IPS-20b (cell line): ENCODE results near the gene ALKBH8.
"Not testable (repeated sequence)": the region's sequence is repeated elsewhere in the genome, so short reads cannot be mapped to it uniquely, and the experiment has no call there.

ENCODE experiments used
- H3K27ac ChIP-seq: one replicate; pipeline ENCODE4 v1.5.1; 2013; ENCODE audit warnings: low read length
- H3K27me3 ChIP-seq: 2 replicates; pipeline ENCODE4 v1.6.1; 2013; ENCODE audit warnings: mild to moderate bottlenecking, low read length, inconsistent platforms; ENCODE audit not compliant: insufficient read depth
- H3K36me3 ChIP-seq: 2 replicates; pipeline ENCODE4 v1.6.1; 2013; ENCODE audit warnings: low read depth, mild to moderate bottlenecking, inconsistent platforms, low read length, moderate library complexity; ENCODE audit not compliant: insufficient read depth
- H3K4me1 ChIP-seq: 2 replicates; pipeline ENCODE4 v1.6.1; 2013; ENCODE audit warnings: mild to moderate bottlenecking, control low read depth, inconsistent platforms, low read length, moderate library complexity; ENCODE audit not compliant: insufficient read depth
- H3K4me3 ChIP-seq: 2 replicates; pipeline ENCODE4 v1.5.1; 2013; ENCODE audit warnings: mild to moderate bottlenecking, low read length, inconsistent platforms
- H3K9ac ChIP-seq: 2 replicates; pipeline ENCODE4 v1.6.1; 2013; ENCODE audit warnings: low read depth, mild to moderate bottlenecking, inconsistent platforms, low read length, moderate library complexity
- H3K9me3 ChIP-seq: 2 replicates; pipeline ENCODE4 v1.6.1; 2013; ENCODE audit warnings: mild to moderate bottlenecking, low read depth, low read length, inconsistent platforms; ENCODE audit not compliant: insufficient read depth

ALKBH8 gene

DNA sequence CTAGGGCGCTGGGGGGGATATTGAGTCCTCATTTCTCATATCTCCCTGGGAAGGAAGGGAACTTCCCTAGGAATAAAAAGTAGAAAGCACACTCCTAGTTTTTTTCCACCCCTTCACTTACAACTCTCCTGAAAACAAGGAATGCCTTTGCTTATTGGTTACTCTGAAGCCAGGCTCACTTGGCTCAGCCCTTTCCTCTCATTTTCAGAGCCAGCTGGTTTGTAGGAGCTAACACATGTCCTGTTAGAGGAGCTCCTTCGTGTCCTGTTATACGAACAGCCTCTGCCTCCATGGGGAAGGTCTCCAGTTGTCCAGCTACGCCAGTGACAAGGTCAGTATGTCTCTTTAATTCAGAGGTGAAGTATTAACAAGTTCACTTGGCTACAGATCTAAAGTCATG lies 17.6 kb downstream of the ALKBH8 start:
- H3K4me1 ChIP-seq, result no peaks in the 10 kb centered on the region
- H3K9ac ChIP-seq, result no peak overlapping the region
- H3K36me3 ChIP-seq, result peaks cover 39% of the 10 kb centered on the region; the same call in 1 of the 2 replicates
- no peak overlapping the region for H3K27ac ChIP-seq
- no peak overlapping the region for H3K4me3 ChIP-seq
- H3K9me3 ChIP-seq, result no peaks in the 10 kb centered on the region
- no peaks in the 10 kb centered on the region for H3K27me3 ChIP-seq

DNA sequence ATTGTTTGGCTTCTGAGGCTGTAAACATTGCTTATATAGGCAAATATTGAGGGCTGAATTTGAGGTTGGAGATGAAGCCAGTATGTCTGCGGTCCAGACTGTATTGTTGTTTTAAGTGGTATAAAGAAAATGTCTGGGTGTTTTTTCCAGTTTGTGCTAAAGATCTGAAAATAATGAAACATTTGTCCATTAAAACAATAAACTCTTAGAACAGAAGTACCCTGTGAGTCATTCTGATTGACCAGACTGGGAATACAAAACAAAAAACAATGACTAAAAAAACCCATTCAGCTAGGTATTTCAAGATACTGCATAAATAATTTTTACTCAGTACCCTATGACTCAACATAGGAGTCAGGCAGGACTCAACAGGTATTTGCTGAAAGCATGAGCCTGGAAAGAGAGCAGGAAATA lies 20.4 kb downstream of the ALKBH8 start:
- H3K9me3 ChIP-seq, result no peaks in the 10 kb centered on the region
- H3K4me1 ChIP-seq, result no peaks in the 10 kb centered on the region
- no peak overlapping the region for H3K9ac ChIP-seq
- no peaks in the 10 kb centered on the region for H3K27me3 ChIP-seq
- H3K4me3 ChIP-seq, result no peak overlapping the region
- no peak overlapping the region for H3K27ac ChIP-seq
- peaks cover 18% of the 10 kb centered on the region; the same call in 1 of the 2 replicates for H3K36me3 ChIP-seq

DNA sequence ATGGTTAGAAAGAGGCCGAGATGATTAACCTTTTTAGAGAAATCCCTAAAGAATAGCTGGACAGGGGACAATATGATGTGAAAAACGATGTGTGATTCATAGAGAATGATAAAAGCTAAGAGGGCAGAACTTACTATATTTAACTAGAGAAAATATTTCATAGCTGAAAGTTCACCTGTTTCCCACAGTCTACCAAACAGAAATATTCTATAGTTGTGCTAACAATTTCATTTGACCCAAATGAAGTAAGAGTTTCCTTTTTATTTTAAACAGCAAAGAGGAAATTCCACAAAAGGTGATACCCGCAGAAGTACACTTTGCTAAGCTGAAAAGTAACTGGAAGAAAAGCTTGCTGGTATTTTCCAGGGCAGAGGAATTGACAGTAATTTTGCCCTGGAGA lies 26.7 kb downstream of the ALKBH8 start:
- H3K4me1 ChIP-seq, result no peaks in the 10 kb centered on the region
- no peak overlapping the region for H3K4me3 ChIP-seq
- no peaks in the 10 kb centered on the region for H3K9me3 ChIP-seq
- H3K27ac ChIP-seq, result no peak overlapping the region
- H3K9ac ChIP-seq, result no peak overlapping the region
- H3K27me3 ChIP-seq, result no peaks in the 10 kb centered on the region
- H3K36me3 ChIP-seq, result peaks cover 11% of the 10 kb centered on the region; the same call in 1 of the 2 replicates

DNA sequence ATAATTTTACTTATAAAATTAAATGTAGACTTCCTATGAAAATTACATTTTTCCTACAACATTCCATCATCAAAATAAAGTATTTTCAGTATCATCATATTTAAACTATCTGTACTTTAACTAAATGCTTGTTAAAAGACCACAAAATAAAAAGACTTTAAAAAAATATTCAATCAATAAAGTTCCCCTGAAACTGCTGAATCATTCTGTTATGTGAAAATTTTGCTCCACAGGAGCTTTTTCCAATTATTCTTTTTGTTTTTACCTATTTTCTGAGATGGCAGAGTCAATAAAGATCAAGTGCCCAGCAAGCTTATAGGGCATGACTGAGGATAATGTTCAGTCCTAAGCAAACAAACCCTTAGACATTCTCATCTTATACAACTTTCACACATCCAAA lies 27.3 kb downstream of the ALKBH8 start:
- Histone ChIP-seq H3K9ac (no peak overlapping the region), H3K4me1 (no peaks in the 10 kb centered on the region), H3K27me3 (no peaks in the 10 kb centered on the region), H3K36me3 (peaks cover 11% of the 10 kb centered on the region; the same call in 1 of the 2 replicates), H3K27ac (no peak overlapping the region), H3K9me3 (no peaks in the 10 kb centered on the region), H3K4me3 (no peak overlapping the region)

DNA sequence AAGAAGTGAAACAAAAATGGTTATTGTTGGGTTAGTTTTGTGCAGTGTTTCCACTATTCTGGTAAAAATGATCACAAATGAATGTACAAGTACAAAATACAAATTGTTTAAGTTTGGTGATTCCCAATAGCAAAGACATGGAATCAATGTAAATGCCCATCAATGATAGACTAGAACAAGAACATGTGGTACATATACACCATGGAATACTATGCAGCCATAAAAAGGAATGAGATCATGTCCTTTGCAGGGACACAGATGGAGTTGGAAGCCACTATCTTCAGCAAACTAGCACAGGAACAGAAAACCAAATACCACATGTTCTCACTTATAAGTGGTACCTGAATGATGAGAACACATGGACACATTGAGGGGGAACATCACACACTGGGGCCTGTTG lies 28.4 kb downstream of the ALKBH8 start:
- not testable (repeated sequence) for H3K9me3 ChIP-seq, H3K4me3 ChIP-seq

DNA sequence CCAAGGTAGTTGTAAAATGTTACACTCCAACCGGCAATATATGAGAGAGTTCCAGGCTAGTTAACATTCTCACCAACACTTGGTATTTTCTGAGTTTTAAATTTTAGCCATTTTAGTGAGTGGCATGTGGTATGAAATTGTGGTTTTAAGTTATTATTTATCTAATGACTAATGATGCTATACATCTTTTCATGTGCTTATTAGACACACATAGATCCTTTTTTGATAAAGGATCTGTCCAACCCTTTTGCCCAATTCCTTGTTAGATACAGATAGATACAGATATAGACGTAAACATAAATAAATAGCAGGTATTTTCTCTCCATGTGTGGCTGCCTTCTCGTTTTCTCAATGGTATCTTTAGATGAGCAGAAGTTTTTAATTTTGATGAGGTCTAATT lies 39.3 kb downstream of the ALKBH8 start:
- Histone ChIP-seq H3K4me1 (no peaks in the 10 kb centered on the region), H3K9me3 (no peaks in the 10 kb centered on the region), H3K36me3 (peaks cover 4% of the 10 kb centered on the region), H3K4me3 (no peak overlapping the region), H3K27me3 (no peaks in the 10 kb centered on the region), H3K27ac (no peak overlapping the region), H3K9ac (no peak overlapping the region)

More for the DNA sequence above, 28.4 kb downstream of the ALKBH8 start:
- not testable (repeated sequence) for H3K9ac ChIP-seq, H3K27ac ChIP-seq, H3K27me3 ChIP-seq, H3K4me1 ChIP-seq
- H3K36me3 ChIP-seq, result peaks cover 12% of the 10 kb centered on the region; the same call in 1 of the 2 replicates

DNA sequence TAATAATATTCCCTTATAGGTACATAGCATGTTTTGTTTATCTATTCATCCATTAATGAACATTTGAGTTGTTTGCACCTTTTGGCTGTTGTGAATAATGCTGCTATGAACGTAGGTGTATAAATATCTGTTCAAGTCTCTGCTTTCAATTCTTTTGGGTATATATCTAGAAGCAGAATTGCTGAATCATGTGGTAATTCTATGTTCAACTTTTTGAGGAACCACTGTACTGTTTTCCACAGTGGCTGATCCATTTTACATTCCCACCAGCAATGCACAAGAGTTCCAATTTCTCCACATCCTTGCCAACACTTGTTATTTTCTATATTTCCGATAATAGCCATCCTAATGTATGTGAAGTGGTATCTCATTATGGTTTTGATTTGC lies 56.7 kb downstream of the ALKBH8 start:
- H3K36me3 ChIP-seq, result peaks cover 15% of the 10 kb centered on the region
- H3K4me3 ChIP-seq, result no peak overlapping the region
- H3K27me3 ChIP-seq, result no peaks in the 10 kb centered on the region
- no peaks in the 10 kb centered on the region for H3K9me3 ChIP-seq
- no peak overlapping the region for H3K27ac ChIP-seq
- H3K9ac ChIP-seq, result no peak overlapping the region
- H3K4me1 ChIP-seq, result no peaks in the 10 kb centered on the region

DNA sequence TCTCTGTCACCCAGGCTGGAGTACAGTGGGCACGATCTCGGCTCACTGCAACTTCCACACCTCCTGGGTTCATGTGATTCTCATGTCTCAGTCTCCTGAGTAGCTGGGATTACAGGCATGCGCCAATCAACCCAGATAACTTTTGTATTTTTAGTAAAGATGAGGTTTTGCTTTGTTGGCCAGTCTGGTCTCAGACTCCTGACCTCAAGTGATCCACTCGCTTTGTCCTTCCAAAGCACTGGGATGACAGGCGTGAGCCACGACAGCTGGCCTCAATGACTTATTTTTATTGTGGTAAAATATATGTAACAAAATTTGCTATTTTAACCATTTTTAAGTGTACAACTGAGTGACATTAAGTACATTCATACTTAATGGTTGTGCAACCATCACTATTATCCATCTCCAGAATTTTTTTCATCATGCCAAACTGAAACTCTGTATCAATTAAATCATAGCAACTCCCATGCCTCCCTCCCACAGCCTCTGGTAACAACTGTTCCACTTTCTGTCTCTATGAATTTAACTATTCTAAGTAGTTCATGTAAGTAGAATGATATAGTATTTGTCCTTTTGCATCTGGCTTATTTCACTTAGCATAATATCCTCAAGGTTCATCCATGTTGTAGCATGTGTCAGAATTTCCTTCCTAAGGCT lies 57.2 kb downstream of the ALKBH8 start:
- H3K4me1 ChIP-seq, result no peaks in the 10 kb centered on the region
- no peaks in the 10 kb centered on the region; the same call in 1 of the 2 replicates for H3K9me3 ChIP-seq
- no peak overlapping the region for H3K27ac ChIP-seq
- H3K9ac ChIP-seq, result no peak overlapping the region
- H3K27me3 ChIP-seq, result no peaks in the 10 kb centered on the region
- H3K4me3 ChIP-seq, result no peak overlapping the region
- peaks cover 20% of the 10 kb centered on the region for H3K36me3 ChIP-seq

DNA sequence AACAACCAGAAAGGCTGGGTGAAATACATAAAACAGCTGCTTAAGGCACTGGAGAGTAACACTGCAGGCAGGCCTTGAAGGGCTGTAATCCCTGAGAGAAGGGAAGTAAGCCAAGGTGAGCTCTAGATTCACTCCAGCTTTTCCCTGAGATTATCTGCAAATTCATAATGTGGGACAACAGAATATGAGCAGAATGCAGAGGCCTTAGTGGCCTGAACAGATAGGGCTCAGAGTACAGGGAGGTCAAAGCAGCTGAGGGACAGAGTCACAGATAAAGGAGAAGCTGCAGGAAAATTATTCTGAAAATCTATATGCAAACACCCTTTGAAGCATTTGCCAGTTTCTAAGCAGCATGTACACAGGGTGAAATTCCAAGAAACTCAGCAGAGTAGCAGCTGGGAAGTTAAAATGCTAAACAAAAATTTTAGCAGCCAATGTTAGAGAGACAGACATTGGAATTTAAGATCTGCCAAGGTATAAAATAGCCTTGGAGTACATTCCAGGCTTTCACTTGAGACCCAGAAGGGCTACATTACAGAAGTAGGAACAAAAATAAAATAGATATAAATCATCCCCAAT lies 59.8 kb downstream of the ALKBH8 start:
- Histone ChIP-seq H3K4me1 (no peaks in the 10 kb centered on the region), H3K9me3 (peaks cover 10% of the 10 kb centered on the region), H3K4me3 (no peak overlapping the region), H3K27ac (no peak overlapping the region), H3K27me3 (no peaks in the 10 kb centered on the region), H3K36me3 (peaks cover 39% of the 10 kb centered on the region), H3K9ac (no peak overlapping the region)

DNA sequence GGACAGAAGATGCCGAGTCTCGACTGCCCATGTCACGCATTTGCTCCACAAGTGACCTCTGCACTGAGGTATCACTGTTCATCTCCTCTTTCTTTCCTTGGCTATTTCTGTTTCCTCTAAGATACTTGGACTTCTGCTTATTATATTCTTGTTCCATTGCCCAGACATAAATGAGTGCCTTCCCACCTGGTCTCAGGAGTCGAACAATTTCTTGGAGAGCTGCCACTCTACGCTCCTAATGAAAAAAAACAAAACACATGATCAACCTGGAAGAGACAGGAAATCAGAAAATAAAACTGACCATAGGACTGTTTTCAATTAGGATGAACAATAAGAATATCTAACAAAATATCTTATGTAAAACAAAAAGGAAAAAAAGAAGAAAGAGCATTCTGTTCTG lies 60.6 kb downstream of the ALKBH8 start:
- Histone ChIP-seq H3K4me1 (no peaks in the 10 kb centered on the region), H3K9me3 (peaks cover 10% of the 10 kb centered on the region), H3K4me3 (no peak overlapping the region), H3K27me3 (no peaks in the 10 kb centered on the region), H3K36me3 (peaks cover 39% of the 10 kb centered on the region), H3K9ac (no peak overlapping the region), H3K27ac (no peak overlapping the region)

DNA sequence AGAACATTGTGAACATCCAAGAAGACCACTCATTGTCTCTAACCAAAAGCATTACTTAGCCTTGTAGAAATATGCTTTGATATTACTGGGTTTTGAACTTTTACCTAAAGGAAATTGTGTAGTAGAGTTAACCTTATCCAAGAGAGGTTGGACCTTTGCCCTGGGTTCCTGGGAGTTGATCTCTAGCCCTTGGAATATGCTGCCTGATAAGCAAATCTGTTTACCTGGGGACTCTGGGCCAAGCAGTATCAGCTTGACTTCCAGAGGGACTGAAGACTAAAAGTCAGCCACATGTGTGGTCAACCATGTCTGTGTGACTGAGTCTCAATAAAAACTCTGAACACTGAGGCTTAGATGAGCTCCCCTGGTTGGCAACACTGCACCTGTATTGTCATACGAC lies 63.8 kb downstream of the ALKBH8 start:
- Histone ChIP-seq H3K27ac (no peak overlapping the region), H3K4me3 (no peak overlapping the region), H3K36me3 (peaks cover 39% of the 10 kb centered on the region), H3K9me3 (peaks cover 10% of the 10 kb centered on the region), H3K9ac (no peak overlapping the region), H3K4me1 (no peaks in the 10 kb centered on the region), H3K27me3 (no peaks in the 10 kb centered on the region)

DNA sequence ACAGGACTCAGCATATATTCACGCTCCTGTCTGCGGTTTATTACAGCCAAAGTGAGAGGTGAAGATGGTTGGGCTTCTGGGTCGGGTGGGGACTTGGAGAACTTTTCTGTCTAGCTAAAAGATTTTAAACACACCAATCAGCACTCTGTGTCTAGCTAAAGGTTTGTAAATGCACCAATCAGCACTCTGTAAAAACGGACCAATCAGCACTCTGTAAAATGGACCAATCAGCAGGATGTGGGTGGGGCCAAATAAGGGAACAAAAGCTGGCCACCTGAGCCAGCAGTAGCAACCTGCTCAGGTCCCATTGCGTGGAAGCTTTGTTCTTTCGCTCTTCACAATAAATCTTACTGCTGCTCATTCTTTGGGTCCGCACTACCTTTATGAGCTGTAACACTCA lies 68.2 kb downstream of the ALKBH8 start:
- not testable (repeated sequence) for H3K27me3 ChIP-seq, H3K27ac ChIP-seq, H3K4me3 ChIP-seq, H3K4me1 ChIP-seq, H3K9me3 ChIP-seq, H3K9ac ChIP-seq, H3K36me3 ChIP-seq
